NCI-H526 treated with DMSO at 0.1 percent for 48 hours (cell line): ENCODE measurements around the gene ERC1.
A peak's percentile ranks its signal among the peaks of the same experiment; 100 is the strongest.
"Not testable (repeated sequence)": the region's sequence is repeated elsewhere in the genome, so short reads cannot be mapped to it uniquely, and the experiment has no call there.

Source experiments
- DNase-seq: peaks from one replicate; lab custom pipeline; 2025; lab: John Stamatoyannopoulos, UW

The ERC1 gene

DNA sequence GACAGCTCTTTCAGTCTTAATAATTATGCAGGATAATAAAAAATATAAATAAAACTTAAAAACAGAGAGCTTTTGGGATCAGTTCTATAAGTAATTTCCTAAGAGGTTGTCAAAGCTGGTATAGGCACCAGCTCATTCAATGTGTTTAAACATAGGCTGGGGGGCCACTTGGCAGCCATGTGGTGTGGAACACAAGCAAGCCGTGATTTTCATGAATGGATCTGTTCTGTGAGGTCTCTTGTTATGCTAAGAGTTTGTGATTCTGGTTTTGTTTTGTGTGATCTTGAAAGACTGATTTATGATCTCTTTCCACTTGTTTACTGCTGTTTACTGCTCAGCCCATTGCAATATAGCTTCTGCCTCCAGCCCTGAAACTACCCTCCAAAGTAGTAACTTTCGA, 362.4 kb downstream of the ERC1 start:
- DNase-seq = no peak

DNA sequence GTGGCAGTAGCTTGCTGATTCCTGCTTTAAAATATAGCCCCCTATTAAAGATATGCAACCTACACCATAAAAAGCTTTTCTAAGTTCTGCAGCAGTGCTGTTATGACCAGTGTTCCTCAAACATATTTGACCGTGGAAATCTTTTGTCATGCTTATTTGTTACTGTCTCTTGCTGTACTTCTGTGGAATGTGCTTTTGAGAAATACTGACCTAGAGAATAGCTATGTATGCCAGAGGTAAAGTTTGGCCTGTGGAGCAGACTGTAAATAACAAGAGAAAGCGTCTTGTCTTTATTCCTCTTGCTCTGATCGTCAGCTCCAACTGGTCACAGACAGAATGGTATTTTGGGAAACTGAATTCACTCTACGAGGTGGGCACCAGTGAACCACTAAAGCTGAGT, 364.4 kb downstream of the ERC1 start:
- no peak for DNase-seq

DNA sequence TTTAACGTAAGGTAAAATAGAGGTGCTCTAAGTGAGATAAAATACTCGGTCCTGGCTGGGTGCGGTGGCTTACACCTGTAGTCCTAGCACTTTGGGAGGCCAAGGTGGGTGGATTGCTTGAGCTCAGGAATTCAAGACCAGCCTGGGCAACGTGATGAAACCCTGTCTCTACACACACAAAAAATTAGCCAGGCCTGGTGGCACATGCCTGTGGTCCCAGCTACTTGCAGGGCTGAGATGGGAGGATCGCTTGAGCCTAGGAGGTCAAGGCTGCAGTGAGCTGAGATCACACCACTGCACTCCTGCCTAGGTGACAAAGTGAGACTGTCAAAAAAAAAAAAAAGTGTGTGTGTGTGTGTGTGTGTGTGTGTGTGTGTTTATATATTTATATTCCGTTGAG, 364.8 kb downstream of the ERC1 start:
- not testable (repeated sequence) for DNase-seq

DNA sequence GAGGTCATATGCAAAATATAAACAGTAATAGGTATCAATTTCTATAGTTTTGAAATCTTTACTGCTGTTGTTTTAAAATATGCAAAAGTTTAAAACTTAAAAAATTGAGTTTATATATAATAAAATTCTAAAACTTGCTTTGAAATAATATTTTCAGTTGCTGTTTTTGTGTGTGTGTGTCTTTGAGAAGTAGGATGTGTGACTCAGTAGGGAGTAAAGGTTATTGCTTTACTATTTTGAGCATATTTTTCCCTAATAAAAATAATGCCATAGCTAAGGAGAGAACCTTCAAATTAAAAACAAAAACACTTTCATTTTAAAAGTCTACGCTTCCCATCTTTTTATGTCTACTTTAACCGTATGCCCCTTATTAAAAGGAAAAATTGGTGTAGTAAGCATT, 365.3 kb downstream of the ERC1 start:
- DNase-seq = peak; percentile 93

DNA sequence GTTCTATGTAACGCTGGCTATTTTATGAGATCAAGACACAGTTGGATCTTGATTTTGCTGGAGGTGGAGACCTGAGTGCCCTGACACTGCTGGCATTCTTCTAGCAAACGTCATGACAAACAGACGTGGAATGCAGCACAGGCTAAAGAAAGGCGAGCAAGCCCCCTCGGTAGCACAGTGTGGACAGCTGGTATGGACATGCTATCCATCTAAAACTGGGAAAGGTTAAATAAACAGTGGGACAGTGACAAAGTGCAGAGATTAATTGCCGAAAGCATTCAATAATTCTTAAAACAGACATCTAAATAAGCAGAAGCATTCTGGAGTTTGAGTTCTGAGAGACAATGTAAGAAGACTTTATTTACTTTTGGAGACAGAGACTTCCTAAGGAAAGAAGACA, 366.1 kb downstream of the ERC1 start:
- no peak for DNase-seq

DNA sequence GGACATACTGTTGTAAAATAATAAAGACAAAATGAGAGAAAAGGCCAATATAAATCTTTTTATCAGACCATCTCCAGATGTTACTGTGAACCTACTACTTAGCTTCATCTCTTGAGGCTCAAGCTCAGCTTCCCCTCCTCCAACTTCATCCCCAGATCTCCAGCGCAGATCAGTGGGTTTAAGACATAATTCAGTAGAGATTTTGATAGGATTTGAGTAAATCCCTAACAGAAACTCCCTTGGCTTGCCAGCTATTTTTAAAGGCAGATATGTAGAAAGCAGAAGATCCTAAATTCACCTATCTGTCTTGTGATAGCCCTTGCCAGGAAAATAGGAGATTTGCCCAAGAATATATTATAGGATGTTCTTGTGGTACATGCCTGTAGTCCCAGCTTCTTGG, 366.7 kb downstream of the ERC1 start:
- DNase-seq = no peak

DNA sequence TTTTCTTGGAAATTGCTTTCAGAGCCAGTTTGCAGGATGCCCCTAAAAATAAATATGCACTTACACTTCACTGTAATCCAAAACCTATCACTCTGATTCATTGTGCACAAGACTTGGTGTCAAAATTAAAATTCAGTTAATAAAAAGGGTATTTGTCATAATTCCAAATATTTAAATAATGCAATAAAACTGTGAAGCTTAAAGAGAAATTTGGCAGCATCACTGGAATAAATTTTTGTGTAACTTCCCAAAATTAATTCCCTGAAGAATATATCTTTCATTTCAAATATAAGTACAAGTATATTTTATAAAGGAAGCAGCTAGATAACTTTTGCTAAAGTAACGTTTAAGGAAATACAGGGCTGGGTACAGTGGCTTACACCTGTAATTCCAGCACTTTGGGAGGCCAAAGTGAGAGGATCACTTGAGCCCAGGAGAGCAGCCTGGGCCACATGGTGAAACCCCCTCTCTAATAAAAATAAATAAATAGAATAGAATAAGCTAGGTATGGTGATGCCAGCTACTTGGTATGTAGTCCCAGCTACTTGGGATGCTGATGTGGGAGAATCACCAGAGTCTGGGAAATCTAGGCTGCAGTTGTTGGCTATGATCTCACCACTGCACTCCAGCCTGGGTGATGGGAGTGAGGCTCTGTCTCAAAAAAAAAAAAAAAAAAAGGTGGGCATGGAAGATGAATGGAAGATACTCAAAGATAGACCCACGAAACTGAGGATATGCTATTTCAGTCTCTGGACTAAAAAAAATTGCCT, 369.6 kb downstream of the ERC1 start:
- no peak for DNase-seq

DNA sequence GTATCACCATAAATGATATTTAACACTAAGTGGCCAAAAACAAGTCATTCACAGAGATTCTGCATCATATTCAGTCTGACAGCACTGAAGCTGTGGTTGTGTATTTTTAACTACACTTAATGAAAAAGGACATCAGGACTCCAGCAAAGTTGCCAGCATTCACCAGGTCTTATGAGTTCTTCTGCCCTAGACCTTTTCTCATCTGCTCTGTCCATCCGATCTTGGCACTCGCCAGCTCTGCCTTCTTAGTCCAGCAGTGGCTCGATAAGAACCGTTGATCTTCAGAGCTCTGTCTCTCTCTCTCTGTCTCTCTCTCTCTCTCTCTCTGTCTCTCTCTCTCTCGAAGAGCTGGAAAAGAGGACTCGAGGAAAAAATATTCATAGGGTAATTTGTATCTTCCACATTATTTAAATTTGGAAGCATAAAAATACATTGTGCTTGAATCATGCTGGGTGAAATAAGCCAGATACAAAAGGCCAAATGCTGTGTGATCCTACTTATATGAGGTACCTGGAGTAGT, 371.2 kb downstream of the ERC1 start:
- DNase-seq = peak; percentile 63

DNA sequence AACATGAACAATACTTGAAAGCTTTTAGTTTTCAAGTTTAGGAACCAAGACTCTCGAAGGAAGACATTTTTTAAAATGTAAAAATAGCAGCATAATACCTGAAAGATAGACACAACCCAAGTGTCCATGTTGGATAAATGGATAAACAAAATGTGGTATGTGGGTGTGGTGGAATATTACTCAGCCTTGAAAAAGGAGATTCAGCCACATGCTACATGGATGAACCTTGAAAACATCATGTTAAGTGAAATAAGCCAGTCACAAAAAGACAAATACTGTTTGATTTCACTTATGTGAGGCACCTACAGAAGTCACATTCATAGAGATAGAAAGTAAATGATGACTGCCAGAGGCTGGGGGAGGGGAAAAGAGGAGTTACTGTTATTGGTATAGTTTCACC, 374.7 kb downstream of the ERC1 start:
- DNase-seq = no peak

DNA sequence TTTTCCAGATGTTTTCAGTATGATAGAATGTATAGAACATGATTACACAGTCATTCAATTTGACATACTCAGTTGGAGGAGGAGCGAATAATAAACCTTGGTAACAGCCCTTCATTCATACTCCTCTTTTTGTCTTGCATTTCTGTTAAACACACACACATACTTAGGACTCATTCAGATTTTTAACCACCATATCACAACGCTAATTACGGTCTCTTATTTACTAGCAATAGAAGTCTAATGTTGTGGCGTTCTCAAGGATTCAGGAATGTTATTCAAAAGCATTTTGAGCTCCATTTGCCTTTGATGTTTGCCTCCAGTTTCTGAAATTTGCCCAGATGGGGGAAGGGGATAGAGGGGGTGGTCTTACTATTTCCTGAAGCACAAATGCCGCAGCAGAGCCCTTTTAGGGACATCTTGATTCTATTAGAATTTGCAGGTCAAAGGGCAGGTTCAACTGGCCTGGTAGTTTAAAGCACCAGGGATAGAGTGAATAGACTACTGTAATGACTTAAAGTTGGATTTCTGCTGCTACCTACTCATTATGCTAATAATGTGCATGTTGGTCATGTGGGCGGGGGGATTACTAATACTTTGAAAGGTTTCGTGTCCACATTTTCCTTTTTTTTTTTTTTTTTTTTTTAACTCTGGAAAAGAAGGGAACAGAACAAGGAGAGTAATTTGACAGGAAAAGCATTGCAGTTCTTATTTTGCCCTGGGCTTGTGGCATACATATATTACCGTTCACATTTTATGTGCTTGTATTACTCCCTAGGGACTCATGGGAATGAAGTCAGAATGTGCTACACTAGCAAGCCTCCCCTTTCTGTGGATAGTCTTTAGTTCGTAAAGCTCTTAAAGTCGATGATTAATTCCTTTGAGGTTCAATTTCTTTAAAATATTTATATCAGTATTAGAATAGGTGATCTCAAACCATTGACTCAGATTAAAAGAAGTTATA, 376.6 kb downstream of the ERC1 start:
- DNase-seq = peak; percentile 83

DNA sequence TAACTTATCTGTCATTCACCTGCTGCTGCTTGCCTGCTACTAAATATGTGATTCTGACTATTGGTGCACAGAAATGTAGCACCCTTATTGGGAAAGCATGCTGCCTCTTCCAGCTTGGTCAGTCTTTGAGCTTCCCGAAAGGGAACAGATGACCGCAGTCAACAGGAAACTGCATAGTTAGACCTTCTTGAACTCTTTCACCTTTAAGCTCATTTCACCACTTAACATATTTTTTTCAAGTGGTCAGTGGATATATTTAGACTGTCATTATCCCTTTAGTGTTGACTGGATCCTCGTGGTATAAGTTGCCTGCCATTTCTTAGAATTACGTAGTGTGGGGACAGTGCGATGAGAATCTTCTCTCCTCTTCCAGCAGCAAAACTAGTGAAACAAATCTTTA, 378.4 kb downstream of the ERC1 start:
- no peak for DNase-seq

DNA sequence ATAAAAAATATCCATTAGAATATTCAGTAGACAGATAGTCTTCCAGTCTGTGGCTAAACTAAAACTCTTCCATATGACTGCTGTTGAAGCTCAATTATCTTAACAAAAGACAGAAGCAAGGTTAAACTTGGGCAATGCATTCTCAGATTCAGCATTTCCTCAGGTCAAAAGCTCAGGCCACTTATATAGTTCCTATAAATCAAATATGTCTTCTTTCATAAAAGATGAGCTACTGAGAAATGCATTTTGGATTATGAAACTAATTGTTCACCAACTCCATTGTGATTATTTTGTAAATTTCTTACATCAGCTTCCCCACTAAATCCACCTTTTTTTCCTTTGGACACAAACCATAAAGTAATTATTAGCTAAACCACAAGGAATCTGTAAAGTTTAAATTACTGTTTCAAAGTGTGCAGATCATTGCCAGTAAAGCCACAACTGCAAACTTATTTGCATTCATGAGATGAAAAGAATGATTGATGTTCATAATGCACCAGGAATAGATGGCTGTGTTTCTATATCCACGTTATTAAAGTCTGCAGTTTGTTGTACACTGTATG, 379.0 kb downstream of the ERC1 start:
- peak; percentile 51 for DNase-seq

DNA sequence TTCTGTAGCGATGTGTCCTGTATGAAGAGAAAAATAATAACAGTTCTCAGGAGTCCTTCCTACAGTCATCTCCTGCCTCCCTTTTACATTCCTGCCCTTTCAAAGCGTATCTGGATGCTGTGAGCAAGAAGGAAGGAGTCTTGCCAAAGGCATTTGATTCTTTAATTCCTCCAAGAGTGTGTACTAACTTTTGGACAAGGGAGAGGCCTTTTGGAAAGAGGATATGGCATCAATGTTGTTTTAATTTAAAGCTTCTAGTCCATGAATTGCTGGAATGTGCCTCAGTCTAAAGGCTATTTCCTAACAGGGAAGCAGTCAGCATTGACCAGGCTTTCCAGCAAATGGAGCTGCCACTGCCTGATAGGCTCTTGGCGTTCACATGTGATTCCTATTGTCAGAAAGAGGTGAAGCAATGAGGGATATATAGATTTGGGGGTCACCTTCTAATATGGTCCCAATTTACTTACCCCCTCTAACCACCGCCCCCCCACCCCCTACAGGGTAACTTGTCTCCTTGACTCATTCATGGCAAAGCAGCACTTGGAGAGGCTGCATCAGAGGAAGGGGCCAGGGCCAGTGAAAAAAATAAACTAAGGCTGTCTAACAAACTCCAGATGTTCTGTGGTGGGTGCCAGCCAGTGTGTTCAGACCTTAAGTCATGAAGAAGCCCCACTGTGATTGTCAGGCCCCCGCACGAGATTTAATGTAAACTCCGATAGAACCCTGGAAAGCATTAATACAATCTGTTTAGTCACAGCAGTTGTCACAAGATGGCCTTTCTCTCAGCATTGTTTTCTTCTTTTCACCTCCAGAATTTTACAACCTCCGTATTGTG, 383.1 kb downstream of the ERC1 start:
- no peak for DNase-seq

DNA sequence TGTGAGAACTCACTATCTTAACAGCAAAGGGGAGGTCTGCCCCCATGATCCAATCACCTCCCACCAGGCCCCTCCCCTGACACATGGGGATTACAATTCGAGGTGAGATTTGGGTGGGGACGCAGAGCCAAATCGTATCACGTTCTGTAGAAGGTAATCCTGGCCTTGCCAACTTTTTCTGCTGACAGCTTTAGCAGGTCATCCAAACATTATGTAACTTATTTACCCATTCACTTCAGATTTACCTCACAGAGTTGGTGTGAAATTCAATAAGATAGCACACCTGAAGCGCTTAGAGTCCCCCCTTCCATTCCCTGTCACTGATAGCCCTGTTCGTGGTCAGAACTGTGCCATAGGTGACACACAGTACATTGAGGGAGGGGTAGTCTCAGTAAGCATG, 384.3 kb downstream of the ERC1 start:
- DNase-seq = no peak

DNA sequence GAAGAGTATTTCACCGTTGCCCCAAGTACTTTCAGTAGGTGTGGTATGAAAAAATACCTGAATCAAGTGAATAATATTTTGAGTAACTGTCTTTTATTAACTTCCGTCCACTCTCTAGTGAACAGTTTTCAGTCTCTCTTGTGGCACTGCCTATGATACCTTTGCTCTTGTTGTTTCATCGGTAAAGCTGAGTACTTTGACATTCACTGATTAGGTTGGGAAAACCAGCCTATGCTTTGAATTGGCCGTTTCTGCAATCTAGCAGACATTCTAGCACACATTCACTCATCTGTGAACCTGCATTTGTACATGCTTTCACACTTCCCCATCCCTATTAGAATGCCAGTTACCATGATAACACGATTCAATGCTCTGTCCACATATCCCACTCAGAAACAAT, 386.1 kb downstream of the ERC1 start:
- no peak for DNase-seq

DNA sequence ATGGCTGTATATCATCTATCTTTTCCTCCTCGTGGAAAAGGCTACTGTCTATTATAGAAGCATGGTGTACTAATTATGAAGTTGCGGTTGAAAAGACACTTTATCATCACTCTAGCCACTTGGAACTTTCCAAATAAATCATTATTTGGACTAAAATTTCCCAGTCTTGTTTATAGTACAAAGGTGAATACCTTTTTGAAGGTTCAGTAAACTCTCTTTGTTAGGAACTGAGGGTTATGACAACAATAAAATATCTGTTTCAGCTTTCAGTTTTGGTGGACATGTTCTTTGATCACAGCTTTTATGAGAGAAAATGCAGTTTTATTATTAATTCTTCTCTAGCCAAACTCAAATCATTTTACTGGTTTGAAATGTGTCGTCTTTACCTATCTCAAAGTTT, 386.7 kb downstream of the ERC1 start:
- no peak for DNase-seq

DNA sequence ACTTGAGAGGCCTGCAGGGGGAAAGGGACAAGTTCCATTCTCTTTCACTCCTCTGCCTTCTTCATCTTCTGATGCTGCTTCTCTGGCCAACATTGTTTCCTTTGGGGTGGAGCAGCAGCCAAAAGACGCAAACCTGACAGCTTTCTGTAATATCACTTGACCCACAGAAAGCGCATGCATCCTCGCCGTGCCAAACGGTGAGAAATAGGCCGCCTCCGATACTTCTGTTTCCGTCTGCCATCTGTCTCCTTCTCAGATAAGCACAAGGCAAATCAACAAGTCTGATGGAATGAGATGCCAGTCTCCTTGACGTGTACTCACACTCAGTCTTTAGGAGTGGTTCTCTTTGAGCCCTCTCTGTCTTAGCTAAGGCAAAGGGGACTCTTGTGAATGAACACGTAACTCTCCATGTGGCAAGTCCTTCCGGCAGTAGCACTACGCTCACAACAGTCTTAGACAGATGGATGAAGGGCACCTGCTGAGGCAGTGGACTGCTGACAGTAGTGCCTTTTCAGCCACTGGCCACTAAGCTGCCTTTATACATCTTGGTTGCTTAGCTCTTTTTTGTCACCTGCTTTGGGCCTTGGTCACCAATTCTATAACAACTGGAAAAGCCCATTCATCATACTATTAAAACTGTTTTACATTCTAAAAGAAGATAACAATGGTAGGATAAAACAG, 389.3 kb downstream of the ERC1 start:
- no peak for DNase-seq

DNA sequence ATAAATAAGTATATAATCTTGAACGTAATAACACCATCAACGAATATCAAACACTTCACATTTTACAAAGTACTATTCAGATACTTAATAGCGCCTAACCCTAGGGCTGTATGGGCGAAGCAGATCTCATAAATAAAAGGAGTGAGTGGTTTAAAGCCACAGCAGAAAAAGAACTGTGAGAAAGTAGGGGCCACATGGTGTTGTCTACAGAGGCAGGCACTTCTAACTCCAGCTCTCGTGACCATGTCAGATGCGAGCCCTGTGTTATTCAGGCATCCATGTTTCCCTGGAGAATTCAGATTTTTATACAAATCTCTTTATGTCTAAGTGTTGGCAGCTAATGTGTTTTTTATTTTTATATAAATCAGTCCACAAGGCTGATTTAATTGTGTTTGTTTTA, 391.1 kb downstream of the ERC1 start:
- no peak for DNase-seq

DNA sequence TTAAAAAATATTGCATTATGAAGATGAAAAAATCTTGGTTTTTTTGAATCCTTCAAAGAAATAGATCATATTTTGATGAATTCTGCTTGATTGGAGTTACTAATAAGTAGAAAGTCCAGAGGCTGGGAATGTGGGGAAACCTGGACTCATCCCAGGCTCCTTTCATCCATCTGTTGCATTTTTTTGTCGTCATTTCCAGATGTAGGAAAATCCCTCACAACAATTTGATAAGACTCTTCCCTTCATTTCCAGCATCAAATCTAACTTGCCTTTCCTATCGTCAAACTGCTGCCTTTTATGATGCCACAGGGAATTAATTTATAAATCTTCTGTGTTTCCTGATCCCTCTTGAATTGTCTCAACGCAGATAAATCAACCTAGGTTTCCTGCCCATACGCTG, 391.8 kb downstream of the ERC1 start:
- DNase-seq = no peak

DNA sequence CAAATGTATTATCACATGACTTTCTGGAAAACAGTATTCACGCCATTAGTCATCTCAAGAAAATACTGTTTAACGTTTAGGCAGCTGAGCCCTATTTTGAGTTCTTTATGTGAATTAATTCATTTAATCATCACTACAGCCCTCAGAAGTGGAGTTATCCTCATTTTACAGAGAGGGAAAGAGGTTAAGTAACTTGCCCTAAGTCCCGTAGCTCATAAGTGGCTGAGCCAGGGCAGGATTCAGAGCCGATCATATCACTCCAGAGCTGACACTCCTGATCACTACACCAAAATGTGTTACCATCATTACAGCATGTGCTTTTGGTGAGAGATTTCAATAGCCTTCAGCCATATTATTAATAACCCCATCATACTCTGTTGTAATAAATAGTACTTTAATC, 392.7 kb downstream of the ERC1 start:
- no peak for DNase-seq

DNA sequence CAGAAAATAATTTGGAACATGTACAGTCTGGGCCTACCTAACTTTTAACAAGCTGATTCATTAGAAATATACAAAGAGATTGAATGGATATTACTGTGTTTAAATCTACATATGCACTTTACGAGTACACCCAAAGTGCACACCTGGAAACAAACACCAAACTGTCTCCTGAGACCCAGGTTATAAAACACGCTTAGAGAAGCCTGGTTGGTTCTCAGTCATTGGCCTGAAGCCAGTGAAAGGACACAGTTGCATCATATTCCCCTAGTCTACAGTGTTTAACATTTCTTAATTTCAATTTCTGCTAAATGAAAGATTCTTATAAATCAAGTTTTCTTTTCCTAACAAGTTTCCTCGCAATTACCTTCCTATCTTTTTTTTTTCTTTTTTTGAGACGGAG, 393.9 kb downstream of the ERC1 start:
- DNase-seq = no peak
